Lower leg skin (tissue), 3 donors: ENCODE data around the gene ZNF385B.

Experiments used
- CTCF ChIP-seq, 3 donors: fragments of 450-650 bp; IDR thresholded peaks; one replicate each; pipeline ENCODE4 v1.5.1; 2016; ENCODE audit warnings: antibody characterized with exemption in 3 of 3, mild to moderate bottlenecking in 3 of 3, moderate library complexity in 2 of 3
- POLR2A ChIP-seq, 2 donors: fragments of 450-650 bp; IDR thresholded peaks; one replicate each; pipeline ENCODE4 v1.6.1; 2016 to 2017; ENCODE audit warnings: antibody characterized with exemption in 2 of 2, mild to moderate bottlenecking in 1 of 2, moderate library complexity in 1 of 2

GRCh38 chr2:179787601-179788000 is 73.8 kb downstream of the ZNF385B start:
- no peak for TF ChIP-seq CTCF (IDR thresholded peaks at IDR 0.05)
- TF ChIP-seq POLR2A (IDR thresholded peaks at IDR 0.05) = no peak
